HepG2 (cell line): ENCODE measurements around the gene TBX6. TPM values are rescaled to one million over a fixed set of nuclear protein-coding genes. Genes with fewer than 3 reads are reported as not detected.

Source experiments
- ATAC-seq: fragments of 200-7000 bp; cut with Tn5 transposase; 3 replicates; pipeline ENCODE4 v1.9.1; 2020; ENCODE audit warnings: mild to moderate bottlenecking, moderate library complexity
- BruUV-seq: library from RNA; stranded (reverse); fragments of 400-500 nt; replicated peaks from 2 replicates; lab custom pipeline; 2021; lab: Mats Ljungman, UMichigan
- CTCF ChIA-PET: fragments of 300-600 bp; formaldehyde crosslinking; extraction: SDS; loops from one replicate; lab custom pipeline; 2021; ENCODE audit warnings: low total read pairs, inconsistent platforms, low intra/inter-chr PET ratio; lab: Yijun Ruan, JAX
- POLR2A ChIA-PET: fragments of 350-600 bp; sonication (Branson Sonifier 250); formaldehyde crosslinking; loops from one replicate; lab custom pipeline; 2020; ENCODE audit warnings: antibody characterized with exemption, inconsistent platforms; lab: Yijun Ruan, JAX
- DNase-seq: peaks from one replicate; pipeline ENCODE4 v3.0.0-alpha.2; 2015; ENCODE audit warnings: low spot score
- FAIRE-seq: peaks from 3 replicates; lab custom pipeline; 2011; peaks lifted over from hg19 to GRCh38; lab: Jason Lieb, UNC
- H2AFZ ChIP-seq: one replicate; pipeline ENCODE4 v1.6.1; 2011; ENCODE audit warnings: low read length, inconsistent platforms
- H3K27ac ChIP-seq: fragments of 300-600 bp; 3 replicates; pipeline ENCODE4 v1.8.0; 2011; ENCODE audit warnings: mixed run types, mild to moderate bottlenecking, mixed read lengths, low read length, inconsistent platforms; ENCODE audit not compliant: insufficient read depth; ENCODE audit errors: extremely low read length
- H3K27me3 ChIP-seq, 2 experiments: fragments of 200-600 bp in 1 of 2; 2 replicates in 1 of 2; 3 replicates in 1 of 2; pipeline versions ENCODE4 v1.6.0 to v1.8.0; 2011; ENCODE audit warnings: low read length in 2 of 2, mild to moderate bottlenecking in 2 of 2, moderate library complexity in 2 of 2, inconsistent platforms in 1 of 2; ENCODE audit not compliant: insufficient read depth in 2 of 2, control insufficient read depth in 1 of 2
- H3K36me3 ChIP-seq, 2 experiments: fragments of 200-600 bp in 1 of 2; replicated peaks in 1 of 2; 2 replicates in 1 of 2; 3 replicates in 1 of 2; pipeline versions ENCODE4 v1.5.1 to v1.8.0; 2011; ENCODE audit warnings: low read length in 2 of 2, inconsistent platforms in 1 of 2; ENCODE audit not compliant: insufficient read depth in 2 of 2, control insufficient read depth in 1 of 2
- H3K4me1 ChIP-seq: 2 replicates; pipeline ENCODE4 v1.5.1; 2012; ENCODE audit warnings: low read length, inconsistent platforms; ENCODE audit not compliant: insufficient read depth
- H3K4me2 ChIP-seq: 2 replicates; pipeline ENCODE4 v1.6.0; 2011; ENCODE audit warnings: low read depth, low read length, inconsistent platforms
- H3K4me3 ChIP-seq, 3 experiments: fragments of 200-600 bp in 1 of 3; sonication (generic), shearing (Covaris generic) in 1 of 3; replicated peaks in 1 of 3; 2 replicates each; pipeline ENCODE4 v1.5.1; 2011 to 2016; ENCODE audit warnings: low read length in 3 of 3, inconsistent platforms in 2 of 3, low read depth in 2 of 3, mild to moderate bottlenecking in 2 of 3, control low read depth in 1 of 3, mixed read lengths in 1 of 3; ENCODE audit not compliant: insufficient read depth in 1 of 3
- H3K79me2 ChIP-seq: one replicate; pipeline ENCODE4 v1.6.1; 2011; ENCODE audit warnings: low read length, inconsistent platforms; ENCODE audit not compliant: insufficient read depth
- H3K9ac ChIP-seq: 2 replicates; pipeline ENCODE4 v1.6.0; 2011; ENCODE audit warnings: mild to moderate bottlenecking, low read depth, low read length, inconsistent platforms; ENCODE audit not compliant: insufficient read depth
- H3K9me3 ChIP-seq: 2 replicates; pipeline ENCODE4 v1.5.1; 2012; ENCODE audit warnings: mild to moderate bottlenecking, low read length
- H4K20me1 ChIP-seq: 2 replicates; pipeline ENCODE4 v1.6.0; 2011; ENCODE audit warnings: inconsistent platforms, mild to moderate bottlenecking, low read length, moderate library complexity; ENCODE audit not compliant: insufficient read depth
- AKAP8 ChIP-seq: sonication (generic); formaldehyde crosslinking; IDR thresholded peaks from 2 replicates; pipeline ENCODE4 v1.5.1; 2020; ENCODE audit warnings: mild to moderate bottlenecking, missing genetic modification reagents
- HHEX ChIP-seq: IDR thresholded peaks from 2 replicates; pipeline ENCODE4 v1.6.1; 2016; ENCODE audit warnings: control low read depth
- MXD4 ChIP-seq: IDR thresholded peaks from 2 replicates; pipeline ENCODE4 v1.6.1; 2016; ENCODE audit warnings: mild to moderate bottlenecking, missing biosample characterization, missing genetic modification reagents
- NBN ChIP-seq: fragments of 450-650 bp; conservative IDR thresholded peaks from 2 replicates; pipeline ENCODE4 v1.6.1; 2017
- TBP ChIP-seq: sonication (generic); formaldehyde crosslinking; IDR thresholded peaks from 2 replicates; pipeline ENCODE4 v1.5.0; 2020; ENCODE audit warnings: missing genetic modification reagents
- ZBTB3 ChIP-seq: sonication (generic); formaldehyde crosslinking; IDR thresholded peaks from 2 replicates; pipeline ENCODE4 v1.4.0; 2020; ENCODE audit warnings: low read depth, mild to moderate bottlenecking, moderate library complexity, missing genetic modification reagents, borderline replicate concordance
- ZFP1 ChIP-seq: IDR thresholded peaks from 2 replicates; pipeline ENCODE4 v1.6.1; 2016
- ZNF326 ChIP-seq: sonication (generic); formaldehyde crosslinking; IDR thresholded peaks from 2 replicates; pipeline ENCODE4 v1.4.0; 2020; ENCODE audit warnings: missing genetic modification reagents, borderline replicate concordance
- ZNF34 ChIP-seq: sonication (generic); formaldehyde crosslinking; IDR thresholded peaks from 2 replicates; pipeline ENCODE4 v1.4.0; 2020; ENCODE audit warnings: mild to moderate bottlenecking, missing genetic modification reagents, borderline replicate concordance
- ZNF562 ChIP-seq: sonication (generic); formaldehyde crosslinking; IDR thresholded peaks from 2 replicates; pipeline ENCODE4 v1.8.0; 2022; ENCODE audit warnings: missing genetic modification reagents, borderline replicate concordance
- ZNF570 ChIP-seq: sonication (generic); formaldehyde crosslinking; IDR thresholded peaks from 2 replicates; pipeline ENCODE4 v1.4.0; 2020; ENCODE audit warnings: mild to moderate bottlenecking, missing genetic modification reagents, borderline replicate concordance
- ZNF724P ChIP-seq: sonication (generic); formaldehyde crosslinking; IDR thresholded peaks from 2 replicates; pipeline ENCODE4 v1.8.0; 2022; ENCODE audit warnings: missing genetic modification reagents, borderline replicate concordance
- WGBS: methylation state at CpG from one replicate; pipeline ENCODE4 v1.1.6; 2017; ENCODE audit warnings: low lambda C conversion rate; 5-methylcytosine and 5-hydroxymethylcytosine counted together
- in situ Hi-C: cut with HindIII; loops from 2 replicates; pipeline ENCODE4 v1.10.0; 2017; ENCODE audit warnings: low pct_unique_long_range_greater_than_20kb; ENCODE audit not compliant: extremely low pct_ligation_motif_present
- intact Hi-C: fragments of 100-400 bp; cut with micrococcal nuclease; formaldehyde crosslinking; loops from one replicate; pipeline ENCODE4 v1.10.0; 2022; ENCODE audit not compliant: unreplicated experiment
- polyA plus RNA-seq, 8 experiments: library from polyadenylated mRNA; depleted of rRNA in 3 of 8; stranded (reverse) in 7 of 8; unstranded in 1 of 8; fragments of >200 nt; fragmentation: Illumina TruSeq in 4 of 8; extraction: Trizol in 4 of 8; gene quantifications; 2 replicates each; pipeline versions ENCODE4 v1.2.1 to v1.2.3, GENCODE V29; 2011 to 2016; ENCODE audit warnings: low read depth in 4 of 8, missing spikeins in 1 of 8, mixed read lengths in 1 of 8; ENCODE audit not compliant: insufficient read depth in 1 of 8
- total RNA-seq, 5 experiments: library from RNA; depleted of rRNA; stranded (reverse); fragments of >200 nt; fragmentation: Illumina TruSeq; extraction: Trizol; gene quantifications; 2 replicates each; pipeline ENCODE4 v1.2.3, GENCODE V29; 2016; ENCODE audit warnings: low read depth in 1 of 5
- TF ChIP-seq, protein P1 (sequence below): sonication (generic); formaldehyde crosslinking; IDR thresholded peaks from 2 replicates; pipeline ENCODE4 v1.5.0; 2020; ENCODE audit warnings: mild to moderate bottlenecking, missing genetic modification reagents, borderline replicate concordance
- TF ChIP-seq, protein P2 (sequence below): sonication (generic); formaldehyde crosslinking; IDR thresholded peaks from 2 replicates; pipeline ENCODE4 v1.8.0; 2023; ENCODE audit warnings: mild to moderate bottlenecking, missing genetic modification reagents
- TF ChIP-seq, protein P3 (sequence below): sonication (generic); formaldehyde crosslinking; IDR thresholded peaks from 2 replicates; pipeline ENCODE4 v1.4.0; 2020; ENCODE audit warnings: missing genetic modification reagents, borderline replicate concordance

The TBX6 gene
- total and polyA plus RNA-seq, 2 of the 13 experiments (the other 11 are each of a cell fraction or from before 2014, with no cell fraction given) = 0.24 to 0.42 TPM

DNA sequence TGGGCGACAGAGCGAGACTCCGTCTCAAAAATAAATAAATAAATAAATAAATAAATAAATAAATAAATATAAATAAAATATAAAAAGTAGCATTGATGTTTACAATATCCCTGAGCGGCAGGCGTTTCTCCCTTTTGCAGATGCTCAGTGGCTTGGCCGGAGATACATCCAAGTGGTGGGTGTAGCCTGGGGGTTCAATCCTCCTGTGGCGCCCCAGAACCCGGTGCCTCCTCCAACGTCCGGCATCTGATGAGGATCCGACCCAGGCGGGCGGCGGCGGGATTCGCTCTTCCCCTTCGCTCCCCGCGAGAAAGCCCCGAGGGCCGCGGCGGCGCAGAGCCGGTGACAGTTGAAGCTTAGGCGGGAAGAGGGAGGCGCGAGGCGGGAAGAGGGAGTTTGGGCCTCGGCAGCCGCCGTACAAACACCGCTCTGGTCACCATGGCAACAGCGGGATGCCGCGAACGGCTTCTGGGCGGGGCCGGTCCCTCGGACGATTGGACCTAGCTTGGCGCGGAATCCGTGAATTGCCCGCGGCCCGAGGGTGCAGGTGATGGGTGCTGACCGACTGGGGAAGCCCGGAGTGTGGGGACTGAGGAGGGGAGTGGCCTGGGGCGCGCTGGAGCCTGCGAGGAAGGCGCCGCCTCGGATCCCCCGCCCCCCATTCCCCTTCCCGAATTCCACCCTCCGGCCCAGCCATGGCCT, 38.9 kb downstream of the TBX6 start:
- no peak for FAIRE-seq
- intact Hi-C loops = no loop called here
- Histone ChIP-seq H3K9ac (peak overlapping the region; percentile 51), H3K27ac (no peak overlapping the region), H3K4me3 (peak overlapping the region; percentile 63 to 77 (median 75)), H3K79me2 (no peaks in the 10 kb centered on the region), H3K27me3 (peaks cover 0 to 7% of the 10 kb centered on the region in 2 experiments; a peak in 2 of 5 replicates), H3K9me3 (no peaks in the 10 kb centered on the region), H3K4me1 (peaks cover 26% of the 10 kb centered on the region), H3K36me3 (no peaks in the 10 kb centered on the region), H2AFZ (no peak overlapping the region), H3K4me2 (peak overlapping the region; percentile 96), H4K20me1 (no peaks in the 10 kb centered on the region)
- peak; percentile 76 for ATAC-seq
- peak; percentile 88 for DNase-seq
- WGBS = 19% methylated on average over 18 of the region's 58 CpGs
- ChIA-PET CTCF (interaction anchor here (1.2 kb wide), 1 partner anchor 21 kb away, joined by 5 read pairs; no protein-coding TSS in a partner anchor), POLR2A (interaction anchor here (1.0 to 5.6 kb wide), 5 partner anchors 12 to 237 kb away, joined by 3 to 66 read pairs (median 4); partner anchors contain the start of genes ALDOA, PAGR1, SEZ6L2 and TBX6)
- in situ Hi-C loops = no loop called here
- no TSS peak for BruUV-seq
- peak; percentile 96 for TF ChIP-seq MXD4 (CRISPR knock-in tag)
- TF ChIP-seq ZNF34 (CRISPR knock-in tag) = no peak; the same call in 1 of the 2 replicates
- peak; percentile 85 for TF ChIP-seq ZFP1 (CRISPR knock-in tag)
- TF ChIP-seq, protein P1, sequence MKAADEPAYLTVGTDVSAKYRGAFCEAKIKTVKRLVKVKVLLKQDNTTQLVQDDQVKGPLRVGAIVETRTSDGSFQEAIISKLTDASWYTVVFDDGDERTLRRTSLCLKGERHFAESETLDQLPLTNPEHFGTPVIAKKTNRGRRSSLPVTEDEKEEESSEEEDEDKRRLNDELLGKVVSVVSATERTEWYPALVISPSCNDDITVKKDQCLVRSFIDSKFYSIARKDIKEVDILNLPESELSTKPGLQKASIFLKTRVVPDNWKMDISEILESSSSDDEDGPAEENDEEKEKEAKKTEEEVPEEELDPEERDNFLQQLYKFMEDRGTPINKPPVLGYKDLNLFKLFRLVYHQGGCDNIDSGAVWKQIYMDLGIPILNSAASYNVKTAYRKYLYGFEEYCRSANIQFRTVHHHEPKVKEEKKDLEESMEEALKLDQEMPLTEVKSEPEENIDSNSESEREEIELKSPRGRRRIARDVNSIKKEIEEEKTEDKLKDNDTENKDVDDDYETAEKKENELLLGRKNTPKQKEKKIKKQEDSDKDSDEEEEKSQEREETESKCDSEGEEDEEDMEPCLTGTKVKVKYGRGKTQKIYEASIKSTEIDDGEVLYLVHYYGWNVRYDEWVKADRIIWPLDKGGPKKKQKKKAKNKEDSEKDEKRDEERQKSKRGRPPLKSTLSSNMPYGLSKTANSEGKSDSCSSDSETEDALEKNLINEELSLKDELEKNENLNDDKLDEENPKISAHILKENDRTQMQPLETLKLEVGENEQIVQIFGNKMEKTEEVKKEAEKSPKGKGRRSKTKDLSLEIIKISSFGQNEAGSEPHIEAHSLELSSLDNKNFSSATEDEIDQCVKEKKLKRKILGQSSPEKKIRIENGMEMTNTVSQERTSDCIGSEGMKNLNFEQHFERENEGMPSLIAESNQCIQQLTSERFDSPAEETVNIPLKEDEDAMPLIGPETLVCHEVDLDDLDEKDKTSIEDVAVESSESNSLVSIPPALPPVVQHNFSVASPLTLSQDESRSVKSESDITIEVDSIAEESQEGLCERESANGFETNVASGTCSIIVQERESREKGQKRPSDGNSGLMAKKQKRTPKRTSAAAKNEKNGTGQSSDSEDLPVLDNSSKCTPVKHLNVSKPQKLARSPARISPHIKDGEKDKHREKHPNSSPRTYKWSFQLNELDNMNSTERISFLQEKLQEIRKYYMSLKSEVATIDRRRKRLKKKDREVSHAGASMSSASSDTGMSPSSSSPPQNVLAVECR (CRISPR knock-in tag) = peak; percentile 99
- no peak for TF ChIP-seq ZBTB3 (CRISPR knock-in tag)
- TF ChIP-seq, protein P2, sequence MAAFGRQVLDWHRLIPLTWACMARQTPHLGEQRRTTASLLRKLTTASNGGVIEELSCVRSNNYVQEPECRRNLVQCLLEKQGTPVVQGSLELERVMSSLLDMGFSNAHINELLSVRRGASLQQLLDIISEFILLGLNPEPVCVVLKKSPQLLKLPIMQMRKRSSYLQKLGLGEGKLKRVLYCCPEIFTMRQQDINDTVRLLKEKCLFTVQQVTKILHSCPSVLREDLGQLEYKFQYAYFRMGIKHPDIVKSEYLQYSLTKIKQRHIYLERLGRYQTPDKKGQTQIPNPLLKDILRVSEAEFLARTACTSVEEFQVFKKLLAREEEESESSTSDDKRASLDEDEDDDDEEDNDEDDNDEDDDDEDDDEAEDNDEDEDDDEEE (CRISPR knock-in tag) = peak; percentile 94
- peak; percentile 85; the same call in 1 of the 2 replicates for TF ChIP-seq ZNF570
- TF ChIP-seq ZNF326 (CRISPR knock-in tag) = no peak
- TF ChIP-seq ZNF724P (CRISPR knock-in tag) = no peak
- peak; percentile 87; the same call in 1 of the 2 replicates for TF ChIP-seq ZNF562 (CRISPR knock-in tag)
- TF ChIP-seq, protein P3, sequence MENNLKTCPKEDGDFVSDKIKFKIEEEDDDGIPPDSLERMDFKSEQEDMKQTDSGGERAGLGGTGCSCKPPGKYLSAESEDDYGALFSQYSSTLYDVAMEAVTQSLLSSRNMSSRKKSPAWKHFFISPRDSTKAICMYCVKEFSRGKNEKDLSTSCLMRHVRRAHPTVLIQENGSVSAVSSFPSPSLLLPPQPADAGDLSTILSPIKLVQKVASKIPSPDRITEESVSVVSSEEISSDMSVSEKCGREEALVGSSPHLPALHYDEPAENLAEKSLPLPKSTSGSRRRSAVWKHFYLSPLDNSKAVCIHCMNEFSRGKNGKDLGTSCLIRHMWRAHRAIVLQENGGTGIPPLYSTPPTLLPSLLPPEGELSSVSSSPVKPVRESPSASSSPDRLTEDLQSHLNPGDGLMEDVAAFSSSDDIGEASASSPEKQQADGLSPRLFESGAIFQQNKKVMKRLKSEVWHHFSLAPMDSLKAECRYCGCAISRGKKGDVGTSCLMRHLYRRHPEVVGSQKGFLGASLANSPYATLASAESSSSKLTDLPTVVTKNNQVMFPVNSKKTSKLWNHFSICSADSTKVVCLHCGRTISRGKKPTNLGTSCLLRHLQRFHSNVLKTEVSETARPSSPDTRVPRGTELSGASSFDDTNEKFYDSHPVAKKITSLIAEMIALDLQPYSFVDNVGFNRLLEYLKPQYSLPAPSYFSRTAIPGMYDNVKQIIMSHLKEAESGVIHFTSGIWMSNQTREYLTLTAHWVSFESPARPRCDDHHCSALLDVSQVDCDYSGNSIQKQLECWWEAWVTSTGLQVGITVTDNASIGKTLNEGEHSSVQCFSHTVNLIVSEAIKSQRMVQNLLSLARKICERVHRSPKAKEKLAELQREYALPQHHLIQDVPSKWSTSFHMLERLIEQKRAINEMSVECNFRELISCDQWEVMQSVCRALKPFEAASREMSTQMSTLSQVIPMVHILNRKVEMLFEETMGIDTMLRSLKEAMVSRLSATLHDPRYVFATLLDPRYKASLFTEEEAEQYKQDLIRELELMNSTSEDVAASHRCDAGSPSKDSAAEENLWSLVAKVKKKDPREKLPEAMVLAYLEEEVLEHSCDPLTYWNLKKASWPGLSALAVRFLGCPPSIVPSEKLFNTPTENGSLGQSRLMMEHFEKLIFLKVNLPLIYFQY (CRISPR knock-in tag) = peak; percentile 77
- TF ChIP-seq NBN = no peak
- peak; percentile 86; the same call in 1 of the 2 replicates for TF ChIP-seq AKAP8 (CRISPR knock-in tag)
- no peak for TF ChIP-seq TBP (CRISPR knock-in tag)
- TF ChIP-seq HHEX = no peak
